GM10847 (cell line): Measurements from ENCODE around the gene PPP2R5C.
A peak's percentile ranks its signal among the peaks of the same experiment; 100 is the strongest.

Experiments
- POLR2A ChIP-seq: IDR thresholded peaks from 2 replicates; pipeline ENCODE4 v1.6.1; 2011; ENCODE audit not compliant: insufficient read length; ENCODE audit errors: extremely low read depth

Gene PPP2R5C

DNA sequence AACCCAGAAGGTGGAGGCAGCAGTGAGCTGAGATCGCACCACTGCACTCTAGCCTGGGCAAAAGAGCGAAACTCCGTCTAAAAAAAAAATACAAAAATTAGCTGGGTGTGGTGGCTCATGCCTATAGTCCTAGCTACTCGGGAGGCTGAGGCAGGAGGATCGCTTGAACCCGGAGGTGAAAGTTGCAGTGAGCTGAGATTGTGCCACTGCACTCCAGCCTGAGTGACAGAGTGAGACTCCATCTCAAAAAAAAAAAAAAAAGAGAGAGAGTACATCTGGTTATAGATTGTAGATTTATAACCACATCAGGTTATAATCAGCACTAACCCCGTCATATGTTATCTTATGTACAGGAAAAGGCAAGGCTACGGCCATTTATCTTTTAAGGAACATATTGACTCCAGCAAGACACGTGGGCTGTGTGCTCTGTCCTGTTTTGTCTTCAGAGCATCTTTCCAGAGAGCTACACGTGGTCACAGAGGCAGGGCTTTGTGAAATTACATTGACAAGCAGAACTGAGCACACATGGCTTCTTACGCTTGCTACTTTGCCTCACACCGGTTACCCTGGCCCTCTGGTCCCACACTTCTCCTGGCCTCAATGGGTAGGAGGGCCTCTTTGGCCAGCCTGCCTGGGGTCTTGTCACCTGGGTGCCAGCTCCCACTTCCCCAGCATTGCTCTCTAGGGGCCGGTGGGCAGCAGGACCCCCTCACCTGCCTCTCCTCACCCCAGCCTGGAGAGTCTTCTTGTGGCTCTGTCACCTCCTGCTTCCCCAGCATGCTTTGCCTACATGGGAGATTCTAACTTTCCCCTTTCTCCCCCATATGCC lies 196.1 kb downstream of the PPP2R5C start:
- TF ChIP-seq POLR2A: no peak

DNA sequence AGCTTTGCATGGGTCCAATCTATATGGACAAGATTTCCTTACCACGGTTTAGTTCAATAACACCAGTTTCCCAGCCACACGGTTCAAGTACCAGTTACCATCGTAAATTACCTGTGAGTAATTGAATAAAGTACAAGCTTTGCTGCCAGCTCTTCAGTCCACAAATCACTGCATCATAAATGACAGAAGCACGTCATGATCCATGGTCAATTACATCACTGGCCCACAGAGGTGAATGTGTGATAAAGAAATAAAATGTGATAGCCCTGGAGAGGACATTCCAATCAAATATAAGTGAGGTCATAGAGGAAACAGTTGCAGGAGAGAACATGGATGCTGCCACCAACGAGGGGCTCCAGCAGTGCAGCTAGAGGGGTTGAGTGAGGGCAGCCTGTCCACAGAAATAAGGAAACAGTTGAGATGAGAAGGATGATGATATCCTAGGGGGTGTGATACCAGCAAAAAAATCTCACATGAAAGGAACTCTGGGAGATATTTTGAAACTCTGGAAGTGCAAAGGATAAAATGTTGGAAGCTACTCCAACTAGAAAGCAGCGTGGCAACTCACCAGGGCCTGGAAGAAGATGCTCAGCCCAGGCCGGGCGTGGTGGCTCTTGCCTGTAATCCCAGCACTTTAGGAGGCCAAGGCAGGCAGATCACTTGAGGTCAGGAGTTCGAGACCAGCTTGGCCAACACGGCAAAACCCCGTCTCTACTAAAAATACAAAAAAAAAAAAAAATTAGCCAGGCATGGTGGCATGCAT lies 197.1 kb downstream of the PPP2R5C start:
- TF ChIP-seq POLR2A: no peak

DNA sequence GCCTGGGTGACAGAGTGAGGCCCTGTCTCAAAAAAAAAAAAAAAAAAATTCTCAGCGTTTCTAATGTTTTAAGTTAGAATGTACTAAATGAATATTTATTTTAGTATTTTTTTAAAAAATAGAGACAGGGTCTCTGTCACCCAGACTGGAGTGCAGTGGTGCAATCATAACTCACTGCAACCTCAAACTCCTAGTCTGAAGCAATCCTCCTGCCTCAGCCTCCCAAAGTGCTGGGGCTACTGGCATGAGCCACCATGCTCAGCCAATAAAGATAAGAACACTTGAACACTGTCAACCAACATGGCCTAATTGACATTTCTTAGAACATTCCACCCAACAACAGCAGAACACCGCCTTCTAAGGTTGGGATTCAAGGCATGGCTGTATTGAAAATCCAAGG lies 197.8 kb downstream of the PPP2R5C start:
- TF ChIP-seq POLR2A: no peak

DNA sequence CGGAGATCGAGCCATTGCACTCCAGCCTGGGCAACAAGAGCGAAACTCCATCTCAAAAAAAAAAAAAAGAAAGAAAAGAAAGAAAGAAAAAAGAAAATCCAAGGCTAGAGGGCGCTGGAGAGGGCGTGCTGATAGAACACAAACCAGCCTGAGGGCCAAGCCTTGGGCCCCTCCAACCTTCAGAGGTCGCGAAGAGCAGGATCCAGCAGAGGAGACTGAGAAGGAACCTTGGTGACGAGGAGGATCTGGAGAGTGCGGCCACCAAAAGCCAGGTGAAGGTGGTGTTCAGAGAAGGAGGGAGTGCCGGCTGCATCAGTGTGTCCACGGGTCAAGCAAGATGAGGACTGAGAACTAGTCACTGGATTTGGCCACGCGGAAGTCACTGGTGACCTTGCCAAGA lies 198.7 kb downstream of the PPP2R5C start:
- no peak for TF ChIP-seq POLR2A

DNA sequence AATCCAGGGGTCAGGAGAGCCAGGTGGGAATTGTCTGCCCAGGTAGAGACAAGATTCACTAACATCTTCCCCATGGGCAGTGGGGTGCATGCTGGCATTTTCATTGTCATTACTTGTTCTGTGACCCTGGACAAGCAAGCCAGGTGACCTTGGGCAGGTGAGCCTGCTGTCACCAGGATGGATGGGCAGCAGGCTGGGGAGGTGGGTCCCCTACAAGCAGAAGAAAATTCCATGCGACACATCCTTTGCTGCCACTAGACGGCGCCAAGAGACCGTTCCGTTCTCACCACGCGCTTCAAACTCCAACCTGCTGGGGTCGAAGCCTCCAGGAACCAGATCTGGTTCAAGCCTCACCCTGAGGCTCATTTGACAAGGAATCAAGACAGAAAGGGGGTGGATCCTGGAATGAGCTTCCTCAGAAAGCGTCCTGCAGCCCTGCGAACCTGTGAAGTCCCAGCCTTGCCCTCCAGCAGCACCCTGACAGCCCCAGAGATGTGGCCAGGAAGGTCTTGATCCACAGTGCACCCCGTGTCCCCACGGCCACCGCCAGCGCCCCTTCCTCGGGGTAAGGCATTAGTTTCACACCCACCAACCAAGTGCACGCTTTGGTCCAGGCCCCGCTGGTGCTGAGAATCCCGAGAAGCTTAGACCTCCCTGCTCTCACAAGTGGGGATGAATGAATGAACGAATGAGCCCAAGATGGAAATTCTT lies 199.7 kb downstream of the PPP2R5C start:
- no peak for TF ChIP-seq POLR2A

DNA sequence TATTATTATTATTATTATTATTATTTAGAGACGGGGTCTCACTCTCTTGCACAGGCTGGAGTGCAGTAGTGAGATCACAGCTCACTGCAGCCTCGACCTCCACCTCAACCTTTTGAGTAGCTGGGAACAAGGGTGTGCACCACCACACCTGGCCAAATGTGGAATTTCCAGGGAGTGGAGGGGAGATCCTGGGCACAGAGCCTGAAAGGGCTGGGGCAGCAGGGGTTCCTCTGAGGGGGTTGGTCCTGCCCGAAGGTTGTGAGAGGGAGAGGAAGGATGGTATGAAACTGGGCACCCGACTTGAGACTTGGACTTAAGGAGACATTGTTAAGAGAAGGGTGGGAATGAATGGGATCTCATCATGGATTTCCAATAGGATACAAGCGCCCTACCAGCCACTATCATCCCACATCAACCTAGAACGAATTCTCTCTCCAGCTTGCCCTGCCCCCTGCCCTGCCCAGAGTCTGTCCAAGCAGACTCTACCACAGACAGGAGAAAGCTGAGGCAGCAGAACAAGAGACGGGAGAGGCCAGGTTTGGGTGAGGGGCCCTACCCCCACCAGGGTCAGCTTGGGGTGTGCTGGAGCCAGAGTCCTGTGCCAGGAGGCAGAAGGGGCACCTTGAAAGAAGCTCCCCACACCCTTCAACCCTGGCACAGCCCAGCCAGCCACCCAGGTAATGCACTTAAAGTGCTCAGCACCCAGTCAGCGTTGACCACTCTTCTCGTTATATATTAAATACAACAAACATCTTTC lies 200.4 kb downstream of the PPP2R5C start:
- no peak for TF ChIP-seq POLR2A

DNA sequence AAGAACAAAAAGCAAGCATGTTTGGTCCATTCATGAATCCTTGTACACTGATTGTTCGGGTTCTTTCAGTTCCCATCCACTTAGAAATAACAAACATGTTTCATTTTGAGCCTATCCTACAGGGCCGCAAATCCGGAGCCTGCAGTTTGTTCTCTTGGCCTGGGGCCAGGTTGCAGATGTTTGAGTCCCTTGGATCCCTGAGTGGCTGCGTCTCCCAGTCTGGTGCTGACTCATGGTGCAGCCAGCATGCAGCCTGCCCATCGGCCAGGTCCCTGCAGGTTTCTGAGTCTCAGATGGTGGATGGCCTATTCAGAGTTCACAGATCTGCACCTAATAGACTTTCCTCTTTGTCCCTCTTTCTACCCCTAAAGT lies 201.0 kb downstream of the PPP2R5C start:
- no peak for TF ChIP-seq POLR2A

DNA sequence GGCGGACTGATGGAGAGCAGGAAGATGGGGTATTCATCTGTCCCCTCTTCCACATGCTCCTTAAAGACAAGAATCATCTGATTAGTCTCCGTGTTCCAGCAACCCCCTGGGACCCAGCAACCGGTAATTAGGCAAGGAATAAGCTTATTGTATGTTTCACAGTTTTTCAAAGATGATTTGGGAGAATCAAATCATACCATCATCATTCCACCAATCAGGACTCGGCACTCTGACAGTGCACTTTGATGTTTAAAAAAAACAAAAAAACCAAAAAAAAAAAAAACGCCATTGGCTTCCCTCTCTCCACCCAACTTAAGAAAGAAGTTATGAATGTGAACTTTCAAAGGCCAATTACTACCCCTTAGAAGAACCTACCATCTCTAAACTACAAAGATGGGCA lies 201.5 kb downstream of the PPP2R5C start:
- no peak for TF ChIP-seq POLR2A

DNA sequence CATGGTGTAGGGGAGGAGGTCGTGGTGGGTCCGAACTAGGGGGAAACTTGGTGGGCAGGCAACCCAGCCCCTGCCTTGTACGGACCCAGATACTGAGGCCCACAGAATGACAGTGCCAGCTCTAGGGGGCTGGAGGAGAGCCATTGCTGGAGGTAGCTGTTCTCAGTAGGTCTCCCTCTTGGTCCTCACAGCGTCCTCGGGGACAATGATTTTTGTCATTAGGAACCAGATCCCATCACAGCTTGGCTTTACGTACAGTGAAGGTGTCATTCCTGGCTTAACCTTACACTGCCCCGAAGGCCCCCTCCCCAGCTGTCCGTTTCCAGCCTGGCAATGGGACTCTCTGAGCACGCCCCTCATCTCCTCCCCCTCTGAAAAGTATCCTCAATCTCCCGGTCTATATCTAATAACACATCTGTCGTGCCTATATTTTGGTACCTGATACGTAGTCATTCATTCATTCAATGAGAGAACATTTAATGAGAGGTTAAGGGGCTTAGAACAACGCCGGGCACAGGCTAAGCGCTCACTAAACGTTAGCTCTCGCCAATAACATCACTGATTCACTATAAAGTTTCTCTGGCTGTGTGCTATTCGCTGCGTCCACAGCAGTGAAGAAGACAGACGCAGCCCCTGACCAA lies 202.3 kb downstream of the PPP2R5C start:
- no peak for TF ChIP-seq POLR2A

DNA sequence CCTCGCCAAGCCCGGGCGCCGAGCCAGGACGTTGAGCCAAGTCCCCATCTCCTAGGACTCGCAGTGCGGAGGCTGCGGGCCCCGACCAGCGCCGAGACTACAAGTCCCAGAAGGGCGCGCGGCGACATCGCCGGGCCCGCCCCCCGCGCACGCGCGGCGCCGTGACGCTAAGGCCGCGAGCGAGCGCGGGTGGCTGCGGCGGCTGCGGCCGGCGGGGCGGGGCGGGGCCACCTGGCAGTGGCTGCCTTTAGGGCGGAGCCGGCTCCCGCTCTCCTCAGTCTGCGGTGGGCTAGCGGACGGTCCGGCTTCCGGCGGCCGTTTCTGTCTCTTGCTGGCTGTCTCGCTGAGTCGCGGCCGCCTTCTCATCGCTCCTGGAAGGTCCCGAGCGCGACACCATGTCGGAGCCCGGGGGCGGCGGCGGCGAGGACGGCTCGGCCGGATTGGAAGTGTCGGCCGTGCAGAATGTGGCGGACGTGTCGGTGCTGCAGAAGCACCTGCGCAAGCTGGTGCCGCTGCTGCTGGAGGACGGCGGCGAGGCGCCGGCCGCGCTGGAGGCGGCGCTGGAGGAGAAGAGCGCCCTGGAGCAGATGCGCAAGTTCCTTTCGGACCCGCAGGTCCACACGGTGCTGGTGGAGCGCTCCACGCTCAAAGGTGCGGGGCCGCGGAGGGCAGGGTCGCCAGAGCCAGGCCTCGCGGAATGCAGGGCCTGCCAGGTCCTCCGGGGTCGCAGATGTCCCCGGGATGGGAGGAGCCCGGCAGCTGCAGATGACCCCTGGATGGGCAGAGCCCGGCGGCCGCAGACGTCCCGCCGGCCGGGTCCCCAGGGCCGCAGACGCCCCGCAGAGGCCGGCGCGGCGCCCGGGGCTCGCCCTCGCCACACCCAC lies 203.0 kb downstream of the PPP2R5C start, which contains the start of gene DYNC1H1:
TSS of gene DYNC1H1 (plus strand) at position 277 of the 884 bp plus-strand sequence. CDS start at position 396, 119 bp downstream.
- TF ChIP-seq POLR2A: peak; percentile 87

DNA sequence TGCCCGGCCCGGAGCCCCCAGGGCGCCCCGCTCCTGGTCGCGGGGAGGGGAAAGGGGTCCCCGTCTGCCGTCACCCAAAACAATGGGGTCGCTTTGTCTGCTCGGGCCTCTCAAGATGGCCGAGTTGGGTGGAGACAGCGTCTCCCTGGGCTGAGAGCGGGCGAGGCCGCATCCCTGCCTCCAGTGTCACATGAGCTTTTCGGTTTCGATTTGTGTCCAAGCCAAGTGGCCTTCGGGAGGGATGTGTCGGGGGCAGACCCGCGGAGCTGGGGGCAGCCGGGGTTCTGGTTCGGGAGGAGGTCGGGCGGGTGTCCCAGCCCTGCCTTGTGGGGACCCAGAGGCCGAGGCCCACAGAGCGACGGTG lies 203.7 kb downstream of the PPP2R5C start:
- no peak for TF ChIP-seq POLR2A

DNA sequence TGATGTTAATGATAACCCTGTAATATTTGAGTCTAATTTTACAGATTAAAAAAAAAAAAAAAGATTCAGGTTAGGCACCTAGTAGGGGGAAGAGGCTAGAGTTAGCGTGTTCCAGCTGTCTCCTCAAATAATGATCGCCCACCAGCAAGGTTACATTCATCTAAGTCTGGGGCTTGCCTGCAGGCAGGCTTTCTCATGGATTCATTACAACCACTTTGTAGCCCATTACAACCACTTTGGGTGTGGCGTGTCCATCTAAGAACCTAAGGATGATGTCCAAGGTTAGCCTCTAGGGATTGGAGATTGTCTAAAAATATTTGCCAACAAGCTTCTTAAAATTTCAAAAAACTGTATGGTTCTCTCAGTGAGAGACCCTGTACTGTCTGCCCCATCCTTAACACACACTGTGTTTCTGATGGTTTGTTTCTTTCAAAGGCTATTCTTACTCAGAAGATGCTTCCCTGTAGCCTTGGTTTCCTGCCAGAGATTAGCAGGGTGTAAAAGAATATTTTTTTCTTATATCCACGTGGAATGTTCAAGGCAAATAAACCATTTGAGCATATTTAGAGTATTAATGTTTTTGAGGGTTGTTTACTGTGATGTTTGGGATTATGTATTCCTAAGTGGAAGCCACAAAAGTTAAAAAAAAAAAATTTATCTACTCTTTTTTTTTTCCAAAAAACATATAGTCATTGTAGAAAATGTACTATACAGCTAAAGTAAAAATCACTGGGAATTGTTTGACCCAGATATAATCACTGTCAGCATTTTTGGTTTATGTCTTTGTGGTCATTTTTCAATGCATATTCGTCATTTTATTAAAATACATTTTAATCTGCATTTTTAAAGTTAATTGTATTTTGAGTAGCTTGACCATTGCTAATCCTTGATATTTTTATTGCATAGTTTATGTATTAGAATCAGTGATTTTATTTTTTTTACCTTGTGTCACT lies 204.5 kb downstream of the PPP2R5C start:
- TF ChIP-seq POLR2A: no peak

DNA sequence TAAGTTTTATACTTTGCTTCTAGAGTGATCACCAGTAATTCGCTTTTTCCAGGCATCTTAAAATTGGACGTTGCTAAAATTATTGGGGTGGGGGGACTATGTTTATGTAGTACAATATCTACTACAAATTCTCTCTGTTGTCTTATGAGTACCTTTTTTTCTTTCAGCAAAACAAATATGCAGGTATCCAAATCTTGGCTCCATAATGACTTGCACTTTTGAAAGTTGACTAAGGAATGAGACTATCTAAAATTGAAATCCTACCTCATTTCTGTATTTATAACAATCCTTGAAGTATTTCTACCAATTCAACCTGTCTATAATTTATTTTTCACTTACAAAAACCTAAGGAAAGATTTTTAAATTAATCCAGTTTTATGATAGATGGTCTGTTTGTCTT lies 205.2 kb downstream of the PPP2R5C start:
- TF ChIP-seq POLR2A: no peak
